Mesendoderm (in vitro differentiated cells): ENCODE measurements around the gene NFIC.

Experiments
- DNase-seq: peaks from one replicate; pipeline ENCODE4 v3.0.0; 2013
- H2AK5ac ChIP-seq: 2 replicates; pipeline ENCODE4 v1.6.1; 2013; ENCODE audit warnings: low read length, inconsistent platforms
- H2BK120ac ChIP-seq: 2 replicates; pipeline ENCODE4 v1.6.1; 2013; ENCODE audit warnings: low read depth, mild to moderate bottlenecking, low read length, moderate library complexity, mixed read lengths
- H2BK15ac ChIP-seq: replicated peaks from 2 replicates; pipeline ENCODE4 v1.6.1; 2013; ENCODE audit warnings: low read depth, mild to moderate bottlenecking, moderate library complexity
- H2BK5ac ChIP-seq: 2 replicates; pipeline ENCODE4 v1.6.1; 2013; ENCODE audit warnings: low read length, inconsistent platforms
- H3K18ac ChIP-seq: 2 replicates; pipeline ENCODE4 v1.6.1; 2013; ENCODE audit warnings: mild to moderate bottlenecking, low read length, mixed read lengths
- H3K23ac ChIP-seq: one replicate; pipeline ENCODE4 v1.6.1; 2013; ENCODE audit warnings: low read length
- H3K27ac ChIP-seq: 2 replicates; pipeline ENCODE4 v1.5.1; 2013; ENCODE audit warnings: low read depth, mild to moderate bottlenecking, inconsistent platforms, low read length, moderate library complexity
- H3K27me3 ChIP-seq: 2 replicates; pipeline ENCODE4 v1.6.1; 2013; ENCODE audit warnings: low read length, control low read depth, mild to moderate bottlenecking, inconsistent platforms; ENCODE audit not compliant: insufficient read depth, poor library complexity
- H3K36me3 ChIP-seq: 2 replicates; pipeline ENCODE4 v1.6.1; 2013; ENCODE audit warnings: low read length, inconsistent platforms; ENCODE audit not compliant: control insufficient read depth, insufficient read depth
- H3K4ac ChIP-seq: one replicate; pipeline ENCODE4 v1.6.1; 2013; ENCODE audit warnings: low read depth, mild to moderate bottlenecking, low read length, moderate library complexity
- H3K4me1 ChIP-seq: 2 replicates; pipeline ENCODE4 v1.6.1; 2013; ENCODE audit warnings: low read depth, low read length, inconsistent platforms; ENCODE audit not compliant: control insufficient read depth
- H3K4me2 ChIP-seq: 2 replicates; pipeline ENCODE4 v1.6.1; 2013; ENCODE audit warnings: low read length
- H3K4me3 ChIP-seq: 2 replicates; pipeline ENCODE4 v1.5.1; 2013; ENCODE audit warnings: mild to moderate bottlenecking, low read length
- H3K56ac ChIP-seq: one replicate; pipeline ENCODE4 v1.6.1; 2013; ENCODE audit warnings: low read length
- H3K79me1 ChIP-seq: 2 replicates; pipeline ENCODE4 v1.6.1; 2013; ENCODE audit warnings: low read length, inconsistent platforms
- H3K79me2 ChIP-seq: 2 replicates; pipeline ENCODE4 v1.6.1; 2013; ENCODE audit warnings: mild to moderate bottlenecking, low read length; ENCODE audit not compliant: control insufficient read depth, insufficient read depth
- H3K9ac ChIP-seq: 2 replicates; pipeline ENCODE4 v1.6.1; 2013; ENCODE audit warnings: low read length, inconsistent platforms
- H4K5ac ChIP-seq: one replicate; pipeline ENCODE4 v1.6.1; 2013; ENCODE audit warnings: low read length
- H4K8ac ChIP-seq: one replicate; pipeline ENCODE4 v1.6.1; 2013; ENCODE audit warnings: low read depth, mild to moderate bottlenecking, control low read depth, low read length, moderate library complexity
- WGBS: extraction: QIAGEN DNeasy Blood & Tissue Kit; methylation state at CpG from one replicate; pipeline ENCODE4 v1.1.7; 2013; ENCODE audit warnings: low lambda C conversion rate, missing lambda C conversion rate; ENCODE audit not compliant: insufficient coverage; ENCODE audit errors: extremely low coverage; 5-methylcytosine and 5-hydroxymethylcytosine counted together

The NFIC gene

DNA sequence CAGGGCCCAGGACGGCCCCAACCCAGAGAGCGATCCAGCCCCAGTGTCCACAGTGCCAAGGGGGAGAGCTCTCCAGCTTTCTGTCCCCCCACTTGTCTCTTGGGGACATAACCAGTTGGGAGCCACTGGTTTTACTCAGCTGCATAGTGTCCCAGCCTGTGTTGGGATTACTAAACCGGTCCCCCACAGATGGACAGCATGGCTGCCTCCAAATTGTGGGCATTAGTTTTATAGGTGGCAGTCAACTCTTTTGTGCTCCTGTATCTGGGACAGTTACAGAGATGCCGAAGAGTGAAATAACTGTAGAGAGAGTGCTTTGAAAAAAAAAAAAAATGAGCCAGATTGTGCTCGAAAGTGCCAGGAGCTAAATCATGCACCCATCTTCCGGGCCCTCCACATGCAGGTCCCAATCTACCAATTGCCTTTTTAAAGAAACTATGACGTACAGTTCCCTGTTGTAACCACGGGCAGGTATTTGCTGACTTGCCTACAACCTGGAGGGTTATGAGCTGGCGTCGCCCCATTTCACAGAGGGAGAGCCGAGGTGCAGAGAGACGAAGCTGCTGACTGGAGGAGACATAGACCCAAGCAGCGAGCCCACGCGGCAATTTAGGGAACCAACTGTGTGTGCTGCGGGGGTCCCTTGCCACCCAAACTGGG, 2.4 kb upstream of the NFIC start:
- H4K8ac ChIP-seq: no peak overlapping the region
- no peak overlapping the region for H3K27ac ChIP-seq
- no peak overlapping the region for H2BK15ac ChIP-seq
- WGBS: no CpG with 5 or more reads among the region's 16 CpGs
- no peak overlapping the region for H2BK120ac ChIP-seq
- H2BK5ac ChIP-seq: no peak overlapping the region
- H4K5ac ChIP-seq: no peak overlapping the region
- H3K4me2 ChIP-seq: no peak overlapping the region
- H3K27me3 ChIP-seq: peaks cover 74% of the 10 kb centered on the region
- H3K79me1 ChIP-seq: no peaks in the 10 kb centered on the region
- no peak overlapping the region for H3K9ac ChIP-seq
- H3K4ac ChIP-seq: no peak overlapping the region
- no peak overlapping the region for H3K56ac ChIP-seq
- no peaks in the 10 kb centered on the region for H3K79me2 ChIP-seq
- no peak for DNase-seq
- H3K23ac ChIP-seq: no peak overlapping the region
- no peak overlapping the region for H3K4me3 ChIP-seq
- no peaks in the 10 kb centered on the region for H3K36me3 ChIP-seq
- H3K4me1 ChIP-seq: no peaks in the 10 kb centered on the region
- H2AK5ac ChIP-seq: no peak overlapping the region
- H3K18ac ChIP-seq: no peak overlapping the region

DNA sequence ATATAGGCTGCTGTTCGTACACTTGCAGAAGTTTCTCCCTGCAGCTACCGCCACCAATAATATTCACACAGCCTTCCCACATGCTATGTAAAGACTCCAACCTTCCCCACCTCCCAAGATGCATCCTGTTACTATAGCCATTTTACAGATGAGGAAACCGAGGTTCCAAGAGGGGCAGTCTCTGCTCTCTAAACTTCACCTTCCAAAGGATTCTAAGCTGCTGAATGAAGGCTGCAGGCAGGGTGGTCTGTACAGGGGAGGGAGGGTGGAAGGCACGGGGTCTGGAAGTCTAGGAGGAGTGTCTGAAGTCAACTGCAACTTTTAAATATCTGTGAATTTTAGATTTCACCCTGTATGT, 1.9 kb upstream of the NFIC start:
- H3K36me3 ChIP-seq: no peaks in the 10 kb centered on the region
- peaks cover 79% of the 10 kb centered on the region for H3K27me3 ChIP-seq
- H3K4me3 ChIP-seq: no peak overlapping the region
- H3K4me2 ChIP-seq: no peak overlapping the region
- H3K23ac ChIP-seq: no peak overlapping the region
- no peak overlapping the region for H2BK15ac ChIP-seq
- DNase-seq: no peak
- no peak overlapping the region for H2BK120ac ChIP-seq
- H3K9ac ChIP-seq: no peak overlapping the region
- H3K18ac ChIP-seq: no peak overlapping the region
- H3K4ac ChIP-seq: no peak overlapping the region
- no peak overlapping the region for H2BK5ac ChIP-seq
- H3K27ac ChIP-seq: no peak overlapping the region
- H3K56ac ChIP-seq: no peak overlapping the region
- no peaks in the 10 kb centered on the region for H3K79me2 ChIP-seq
- no peaks in the 10 kb centered on the region for H3K79me1 ChIP-seq
- H4K8ac ChIP-seq: no peak overlapping the region
- H2AK5ac ChIP-seq: no peak overlapping the region
- WGBS: no CpG with 5 or more reads among the region's 4 CpGs
- no peak overlapping the region for H4K5ac ChIP-seq
- H3K4me1 ChIP-seq: no peaks in the 10 kb centered on the region

DNA sequence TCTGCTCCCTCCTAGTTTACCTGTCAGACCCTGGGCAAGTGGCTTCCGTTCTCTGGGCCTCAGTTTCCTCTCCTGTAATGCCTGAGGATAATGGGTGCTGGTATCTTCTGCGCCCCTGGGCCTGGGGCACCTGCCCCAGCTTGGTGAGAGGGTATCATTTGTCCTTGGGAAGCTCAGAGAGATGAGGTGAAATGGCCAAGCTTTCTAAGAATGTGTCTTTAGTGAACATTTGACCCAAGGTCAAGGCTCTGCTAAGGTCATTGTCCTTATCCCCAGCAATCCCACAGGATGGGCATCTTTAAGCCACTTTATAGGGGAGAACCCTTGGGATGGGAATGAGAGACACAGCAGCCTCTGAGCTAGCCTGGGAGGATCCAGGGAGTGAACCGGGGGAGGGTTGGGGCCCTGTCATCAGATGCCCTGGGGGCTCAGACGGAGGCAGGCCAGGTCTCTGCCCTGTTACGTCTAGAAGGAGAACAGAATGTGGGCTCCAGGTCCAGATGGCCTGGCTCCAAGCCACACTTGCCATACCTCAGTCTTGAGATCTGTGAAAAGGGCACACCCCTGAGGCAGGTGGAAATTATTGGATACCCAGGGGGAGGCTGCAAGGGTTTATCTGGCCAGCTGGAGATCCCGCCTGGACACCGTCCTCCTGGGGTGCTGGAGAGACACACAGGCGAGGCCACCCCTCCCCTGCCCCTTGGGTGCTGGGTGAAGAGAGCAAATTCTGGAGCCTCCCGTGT, 1.1 kb upstream of the NFIC start:
- Histone ChIP-seq H2BK5ac (no peak overlapping the region), H3K23ac (no peak overlapping the region), H2AK5ac (no peak overlapping the region), H2BK120ac (no peak overlapping the region), H3K9ac (no peak overlapping the region), H4K8ac (no peak overlapping the region), H3K79me2 (no peaks in the 10 kb centered on the region), H4K5ac (no peak overlapping the region), H3K27ac (no peak overlapping the region), H3K27me3 (peaks cover 85% of the 10 kb centered on the region), H3K4me2 (no peak overlapping the region), H3K36me3 (no peaks in the 10 kb centered on the region), H3K18ac (no peak overlapping the region), H3K79me1 (no peaks in the 10 kb centered on the region), H3K4ac (no peak overlapping the region), H3K4me3 (no peak overlapping the region), H3K56ac (no peak overlapping the region), H3K4me1 (no peaks in the 10 kb centered on the region), H2BK15ac (no peak overlapping the region)
- WGBS: no CpG with 5 or more reads among the region's 9 CpGs
- DNase-seq: peak; percentile 24

DNA sequence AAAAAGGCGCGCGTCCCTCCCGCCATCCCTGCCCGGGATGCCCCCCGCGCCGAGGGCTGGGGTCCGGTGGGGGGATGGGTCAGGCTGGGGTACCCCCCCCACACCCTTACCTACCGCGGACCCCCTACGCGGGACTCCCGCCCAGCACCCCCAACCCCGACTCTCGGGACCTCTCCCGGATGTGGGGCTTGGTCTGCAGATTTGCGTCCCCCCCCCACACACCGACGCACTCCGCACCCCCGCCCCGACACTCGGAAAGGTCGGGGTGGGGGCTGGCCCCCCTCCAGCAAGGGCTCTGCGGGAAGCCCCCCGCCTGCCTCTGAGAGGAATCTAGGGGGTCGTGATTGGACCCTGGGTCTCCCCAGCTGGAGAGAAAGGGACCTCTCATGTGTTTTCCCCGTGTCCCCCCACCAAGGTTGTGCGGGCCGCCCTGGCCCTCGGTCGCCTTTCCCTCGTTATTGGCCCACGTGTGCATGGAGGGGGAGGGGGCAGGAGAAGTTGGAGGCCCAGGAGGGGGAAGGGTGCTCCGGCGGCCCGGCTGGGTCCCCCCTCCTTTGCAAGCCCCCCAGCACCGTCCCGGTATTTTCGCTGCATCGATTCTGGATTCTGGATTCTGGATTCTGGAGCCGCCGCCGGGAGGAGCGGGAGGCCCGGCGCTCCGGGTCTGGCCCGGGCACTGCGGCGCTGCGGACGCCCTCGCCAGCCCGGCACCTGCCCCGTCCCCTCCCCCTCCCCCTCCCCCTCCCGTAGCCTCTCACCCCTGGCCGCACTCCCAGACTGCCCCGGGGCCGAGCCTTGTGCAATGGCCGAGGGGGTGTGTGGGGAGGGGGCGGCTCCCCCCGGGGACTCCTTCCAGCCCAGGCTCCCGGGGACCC, 607 bp downstream of the NFIC start:
- peaks cover 83% of the 10 kb centered on the region for H3K27me3 ChIP-seq
- H3K36me3 ChIP-seq: no peaks in the 10 kb centered on the region
- no peak overlapping the region for H2BK5ac ChIP-seq
- no peak overlapping the region for H3K4me3 ChIP-seq
- H3K18ac ChIP-seq: no peak overlapping the region
- no peak overlapping the region for H2AK5ac ChIP-seq
- H3K9ac ChIP-seq: no peak overlapping the region
- H3K23ac ChIP-seq: no peak overlapping the region
- no peak overlapping the region for H2BK15ac ChIP-seq
- WGBS: no CpG with 5 or more reads among the region's 65 CpGs
- no peak overlapping the region for H3K56ac ChIP-seq
- no peak overlapping the region for H3K4ac ChIP-seq
- no peaks in the 10 kb centered on the region for H3K79me1 ChIP-seq
- no peaks in the 10 kb centered on the region for H3K4me1 ChIP-seq
- peak overlapping the region; percentile 22 for H3K4me2 ChIP-seq
- peak; percentile 37 for DNase-seq
- H2BK120ac ChIP-seq: no peak overlapping the region
- no peak overlapping the region for H4K5ac ChIP-seq
- no peaks in the 10 kb centered on the region for H3K79me2 ChIP-seq
- H4K8ac ChIP-seq: no peak overlapping the region
- H3K27ac ChIP-seq: no peak overlapping the region

DNA sequence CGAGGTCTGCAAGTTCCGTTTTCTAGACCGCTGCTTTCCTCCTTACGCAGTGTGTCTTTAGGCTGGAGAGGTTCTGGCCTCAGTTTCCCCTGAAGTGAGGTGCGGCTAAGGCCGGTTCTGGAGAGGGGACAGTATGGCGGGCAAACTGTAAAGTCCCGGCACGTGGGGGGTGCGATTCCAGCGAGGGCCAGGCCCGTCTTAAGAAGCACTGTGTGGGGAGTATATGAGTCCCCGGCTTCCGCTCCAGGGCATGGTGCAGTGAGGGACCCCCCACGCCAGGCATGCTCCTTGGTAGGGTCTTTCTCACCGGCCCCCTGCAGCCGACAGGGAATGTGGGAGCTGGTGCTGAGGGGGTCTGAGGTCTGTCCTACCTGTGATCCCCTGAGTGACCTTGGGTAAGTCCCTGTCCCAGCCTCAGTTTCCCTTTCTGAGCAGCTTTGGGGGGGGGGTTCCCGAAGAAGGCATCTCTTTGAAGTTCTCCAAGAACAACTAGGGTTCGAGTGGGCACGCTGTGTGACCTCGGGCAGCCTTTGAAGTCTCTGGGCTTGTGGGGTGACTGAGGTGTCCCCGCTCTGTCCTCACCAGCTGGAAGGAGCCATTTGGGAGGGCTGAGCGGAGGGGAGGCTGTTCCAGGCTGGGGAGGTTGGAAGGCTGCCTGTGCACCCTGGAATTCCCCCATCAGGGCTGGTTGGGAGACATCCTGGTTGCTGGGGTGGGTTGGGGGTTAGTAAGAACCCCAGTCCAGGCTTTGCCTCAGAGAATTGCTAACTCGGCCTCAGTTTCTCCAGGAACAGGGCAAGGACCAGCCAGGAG, 1.5 kb downstream of the NFIC start:
- Histone ChIP-seq H2BK15ac (no peak overlapping the region), H3K4me3 (no peak overlapping the region), H2BK5ac (no peak overlapping the region), H3K4me2 (no peak overlapping the region), H3K56ac (no peak overlapping the region), H3K9ac (no peak overlapping the region), H3K4me1 (no peaks in the 10 kb centered on the region), H3K79me1 (no peaks in the 10 kb centered on the region), H3K27me3 (peaks cover 80% of the 10 kb centered on the region), H3K4ac (no peak overlapping the region), H3K18ac (no peak overlapping the region), H4K5ac (no peak overlapping the region), H2AK5ac (no peak overlapping the region), H2BK120ac (no peak overlapping the region), H3K36me3 (no peaks in the 10 kb centered on the region), H3K27ac (no peak overlapping the region), H3K23ac (no peak overlapping the region), H3K79me2 (no peaks in the 10 kb centered on the region), H4K8ac (no peak overlapping the region)
- no CpG with 5 or more reads among the region's 24 CpGs for WGBS
- no peak for DNase-seq
